HCEC 1CT (cell line): ENCODE data around the gene KPNA2.
"Not testable (repeated sequence)": the region's sequence is repeated elsewhere in the genome, so short reads cannot be mapped to it uniquely, and the experiment has no call there.

Source experiments
- DNase-seq: peaks from one replicate; pipeline ENCODE4 v3.0.0-alpha.2; 2017

Gene KPNA2

DNA sequence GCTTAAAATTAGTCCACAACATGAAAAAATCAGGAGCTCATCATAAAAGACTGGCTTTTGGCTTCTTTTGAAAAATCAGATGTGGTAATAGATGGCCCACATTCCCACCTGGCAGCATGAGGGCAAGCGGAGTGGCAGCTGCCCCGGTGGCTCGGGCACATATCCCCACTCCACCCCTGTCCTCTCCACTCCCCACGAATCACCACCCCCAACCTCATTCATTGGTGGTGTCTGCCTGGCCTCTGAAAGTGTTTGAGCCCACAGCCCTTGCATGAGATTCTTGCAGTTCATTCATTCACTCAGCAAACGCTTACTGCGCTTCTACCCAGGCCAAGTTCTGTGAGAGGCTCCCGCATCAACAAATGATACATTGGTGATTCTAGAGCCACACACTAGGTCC lies 29.8 kb downstream of the KPNA2 start:
- not testable (repeated sequence) for DNase-seq

DNA sequence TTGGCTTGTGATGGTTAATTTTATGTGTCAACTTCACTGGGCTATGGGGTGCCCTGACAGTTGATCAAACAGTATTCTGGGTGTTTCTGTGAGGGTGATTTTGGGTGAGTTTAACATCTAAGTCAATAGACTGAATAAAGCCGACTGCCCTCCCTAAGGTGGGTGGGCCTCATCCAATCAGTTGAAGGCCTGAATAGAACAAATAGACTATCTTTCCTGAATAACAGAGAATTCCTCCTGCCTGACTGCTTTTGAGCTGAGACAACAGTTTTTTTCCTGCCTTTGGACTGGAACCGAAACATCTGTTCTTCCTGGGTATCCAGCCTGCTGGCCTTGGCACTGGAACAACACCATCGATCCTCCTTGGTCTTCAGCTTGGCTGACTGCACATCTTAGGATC lies 33.0 kb downstream of the KPNA2 start:
- not testable (repeated sequence) for DNase-seq

DNA sequence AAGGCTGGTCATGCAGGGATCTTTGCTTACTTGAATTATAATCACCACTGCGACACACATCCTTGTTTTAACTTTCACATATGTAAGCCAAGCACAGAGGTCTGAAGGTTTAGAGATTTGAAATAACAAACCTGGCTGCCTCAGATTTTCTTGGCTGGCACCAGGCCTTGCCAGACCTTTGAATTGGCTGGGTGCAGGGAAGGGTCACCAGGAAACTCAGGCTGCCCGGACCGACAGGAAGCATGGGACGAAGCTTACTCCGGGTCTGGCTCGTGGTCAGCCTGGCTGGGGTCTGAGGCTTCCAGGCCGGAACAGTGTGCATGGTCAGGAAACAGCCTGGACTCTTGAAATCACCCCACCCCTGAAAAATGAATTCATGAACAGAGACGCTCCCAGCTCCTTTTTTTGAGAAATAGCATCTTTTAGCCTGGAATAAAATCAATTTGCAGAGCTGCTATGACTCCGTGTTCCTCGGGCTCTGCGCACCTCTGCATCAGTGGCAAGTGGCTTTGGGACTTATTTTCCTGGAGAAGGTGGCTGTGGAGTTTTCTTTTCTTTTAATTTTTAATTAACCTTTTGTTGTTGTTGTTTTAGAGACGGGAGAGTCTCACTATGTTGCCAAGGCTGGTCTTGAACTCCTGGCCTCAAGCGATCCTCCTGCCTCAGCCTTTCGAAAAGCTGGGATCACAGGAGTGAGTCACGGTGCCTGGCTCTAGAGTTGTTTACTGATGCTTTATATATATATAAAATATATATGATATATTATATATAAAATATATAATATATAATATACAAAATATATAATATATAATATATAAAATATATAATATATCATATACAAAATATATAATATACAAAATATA lies 35.3 kb downstream of the KPNA2 start:
- not testable (repeated sequence) for DNase-seq

DNA sequence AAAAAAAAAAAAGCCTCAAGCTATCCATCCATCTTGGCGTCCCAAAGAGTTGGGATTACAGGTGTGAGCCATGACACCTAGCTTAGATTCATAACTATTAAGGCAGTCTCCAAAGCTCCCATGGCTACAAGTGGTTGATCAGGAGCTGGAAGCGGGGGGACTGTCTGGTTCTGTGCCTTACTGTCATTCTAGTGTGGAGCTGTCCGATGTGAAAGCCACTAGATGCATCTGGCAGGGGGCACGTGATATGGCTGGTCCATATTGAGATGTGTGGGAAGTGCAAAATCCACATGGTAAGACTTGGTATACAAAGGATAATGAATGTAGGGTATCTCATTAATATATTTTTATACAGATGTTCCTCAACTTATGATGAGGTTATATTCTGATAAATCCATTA lies 38.7 kb downstream of the KPNA2 start:
- DNase-seq = no peak

DNA sequence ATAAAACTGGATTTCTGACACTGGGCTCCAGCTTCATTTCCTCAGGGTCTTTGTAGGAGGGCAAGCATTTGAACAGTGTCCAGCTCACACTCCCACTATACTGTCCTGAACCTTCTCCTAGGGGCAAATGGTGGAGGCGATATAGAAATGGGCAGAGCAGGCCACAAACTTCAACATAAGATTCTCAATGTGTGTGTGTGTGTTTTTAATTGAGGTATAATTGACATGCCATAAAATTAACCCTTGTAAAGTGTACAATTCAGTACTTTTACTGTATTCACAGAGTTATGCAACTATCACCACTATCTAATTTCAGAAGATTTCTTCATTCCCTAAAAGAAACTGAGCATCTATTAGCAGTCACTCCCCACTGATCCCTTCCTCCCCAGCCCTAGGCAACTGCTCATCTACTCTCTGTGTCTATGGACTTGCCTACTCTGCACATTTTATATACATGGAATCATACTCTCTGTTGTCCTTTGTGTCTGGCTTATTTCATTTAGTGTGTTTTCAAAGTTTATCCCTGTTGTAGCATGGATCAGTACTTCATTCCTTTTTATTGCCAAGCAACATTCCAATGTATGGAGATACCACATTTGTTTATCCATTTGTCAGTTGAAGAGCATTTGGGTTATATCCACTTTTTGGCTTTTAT lies 40.5 kb downstream of the KPNA2 start:
- DNase-seq = peak; percentile 67

DNA sequence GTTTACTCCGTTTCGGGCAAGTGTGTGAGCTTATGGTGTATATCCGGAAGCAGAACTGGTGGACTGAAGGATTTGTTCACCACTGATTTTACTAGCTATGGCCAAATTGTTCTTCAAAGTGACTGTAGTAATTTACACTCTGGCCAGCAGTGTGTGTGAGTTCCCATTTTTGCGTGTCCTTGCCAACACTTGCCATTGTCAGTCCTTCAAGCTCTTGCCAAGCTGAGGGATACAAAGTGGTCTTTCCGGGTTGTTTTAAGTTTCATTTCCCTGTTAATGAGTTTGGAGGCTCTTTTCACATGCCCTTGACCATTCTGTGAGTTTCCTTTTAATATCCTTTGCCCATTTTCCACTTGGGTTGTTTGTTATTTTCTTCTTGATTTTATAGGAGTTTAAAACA lies 42.0 kb downstream of the KPNA2 start:
- not testable (repeated sequence) for DNase-seq

DNA sequence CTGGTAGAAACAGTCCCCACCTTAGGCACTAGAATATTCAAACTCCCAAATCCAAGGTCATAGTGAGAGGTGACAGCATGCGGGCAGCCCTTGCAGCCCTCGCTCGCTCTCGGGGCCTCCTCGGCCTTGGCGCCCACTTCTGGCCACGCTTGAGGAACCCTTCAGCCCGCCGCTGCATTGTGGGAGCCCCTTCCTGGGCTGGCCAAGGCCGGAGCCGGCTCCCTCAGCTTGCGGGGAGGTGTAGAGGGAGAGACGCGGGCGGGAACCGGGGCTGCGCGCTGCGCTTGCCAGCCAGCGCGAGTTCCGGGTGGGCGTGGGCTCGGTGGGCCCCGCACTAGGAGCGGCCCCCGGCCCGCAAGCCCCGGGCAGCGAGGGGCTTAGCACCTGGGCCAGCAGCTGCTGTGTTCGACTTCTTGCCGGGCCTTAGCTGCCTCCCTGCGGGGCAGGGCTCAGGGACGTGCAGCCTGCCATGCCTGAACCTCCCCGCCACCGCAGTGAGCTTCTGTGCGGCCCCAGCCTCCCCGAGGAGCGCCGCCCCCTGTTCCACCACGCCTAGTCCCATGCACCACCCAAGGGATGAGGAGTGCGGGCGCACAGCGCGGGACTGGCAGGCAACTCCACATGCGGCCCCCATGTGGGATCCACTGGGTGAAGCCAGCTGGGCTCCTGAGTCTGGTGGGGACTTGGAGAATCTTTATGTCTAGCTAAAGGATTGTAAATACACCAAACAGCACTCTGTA lies 45.0 kb downstream of the KPNA2 start:
- DNase-seq = no peak

DNA sequence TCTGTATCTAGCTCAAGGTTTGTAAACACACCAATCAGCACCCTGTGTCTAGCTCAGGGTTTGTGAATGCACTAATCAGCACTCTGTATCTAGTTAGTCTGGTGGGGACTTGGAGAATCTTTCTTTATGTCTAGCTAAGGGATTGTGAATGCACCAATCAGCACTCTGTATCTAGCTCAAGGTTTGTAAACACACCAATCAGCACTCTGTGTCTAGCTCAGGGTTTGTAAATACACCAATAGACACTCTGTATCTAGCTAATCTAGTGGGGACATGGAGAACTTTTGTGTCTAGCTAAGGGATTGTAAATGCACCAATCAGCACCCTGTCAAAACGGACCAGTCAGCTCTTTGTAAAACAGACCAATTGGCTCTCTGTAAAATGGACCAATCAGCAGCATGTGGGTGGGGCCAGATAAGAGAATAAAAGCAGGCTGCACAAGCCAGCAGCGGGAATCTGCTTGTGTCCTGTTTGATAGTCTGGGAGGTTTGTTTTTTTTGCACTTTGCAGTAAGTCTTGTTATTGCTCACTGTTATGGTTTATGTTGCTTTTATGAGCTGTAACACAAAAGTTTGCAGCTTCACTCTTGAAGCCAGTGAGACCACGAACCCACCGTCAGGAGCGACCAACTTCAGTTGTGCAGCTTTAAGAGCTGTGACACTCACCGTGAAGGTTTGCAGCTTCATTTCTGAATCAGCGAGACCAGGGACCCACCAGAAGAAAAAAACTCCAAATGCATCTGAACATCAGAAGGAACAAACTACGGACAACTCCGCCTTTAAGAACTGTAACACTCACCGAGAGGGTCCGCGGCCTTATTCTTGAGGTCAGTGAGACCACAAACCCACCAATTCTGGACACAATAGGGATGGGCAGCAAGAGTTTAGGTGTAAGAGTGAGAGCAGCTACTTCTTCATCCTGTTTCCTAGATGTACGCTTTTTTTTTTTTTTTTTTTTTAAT lies 46.0 kb downstream of the KPNA2 start:
- not testable (repeated sequence) for DNase-seq

DNA sequence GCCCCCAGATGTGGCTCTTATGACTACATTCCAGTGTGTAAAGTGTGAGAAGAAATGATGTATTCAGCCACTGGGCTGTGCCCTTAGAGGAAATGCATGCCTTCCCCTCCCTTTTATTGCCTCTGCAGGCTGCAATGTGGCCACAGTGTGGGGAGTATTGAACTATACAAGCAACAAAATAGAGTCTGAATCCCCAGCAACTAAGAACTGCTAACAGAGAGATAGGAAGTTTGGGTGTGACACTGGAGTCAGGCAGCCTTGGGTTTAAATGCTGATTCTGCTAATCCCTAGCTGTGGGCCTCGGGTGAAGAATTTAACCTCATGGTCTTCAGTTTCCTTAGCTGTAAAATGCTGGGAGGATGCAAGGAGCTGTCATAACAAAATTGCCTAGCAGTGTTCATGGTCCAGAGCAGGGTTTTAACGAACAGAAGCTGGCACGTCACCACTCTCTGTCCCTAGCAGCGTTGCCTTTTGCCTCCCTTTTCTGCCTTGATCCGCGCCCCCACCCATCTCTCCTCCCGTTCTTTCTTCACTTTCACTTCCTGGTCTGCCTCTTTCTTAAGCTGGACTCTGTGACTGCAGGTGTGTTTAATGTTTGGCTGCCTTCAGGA lies 50.3 kb downstream of the KPNA2 start:
- no peak for DNase-seq

DNA sequence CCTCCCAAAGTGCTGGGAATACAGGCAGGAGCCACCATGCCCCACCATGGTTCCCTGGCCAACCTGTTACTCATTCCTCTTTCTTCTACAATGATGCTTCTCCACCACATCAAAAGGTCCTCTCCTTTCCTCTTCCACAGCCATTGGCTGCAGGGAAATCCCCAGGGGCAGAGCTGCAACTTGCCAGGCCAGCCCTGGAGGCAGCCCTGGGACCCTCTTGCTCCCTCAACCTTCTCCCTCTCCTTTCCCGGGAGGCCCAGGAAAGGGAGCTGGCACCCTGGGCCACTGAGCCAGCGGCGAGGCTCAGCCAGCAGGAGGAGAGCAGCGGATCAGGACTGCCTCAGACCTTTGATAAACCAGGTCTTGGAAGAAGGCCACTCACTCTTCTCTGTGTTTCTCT lies 51.1 kb downstream of the KPNA2 start:
- DNase-seq = not testable (repeated sequence)

DNA sequence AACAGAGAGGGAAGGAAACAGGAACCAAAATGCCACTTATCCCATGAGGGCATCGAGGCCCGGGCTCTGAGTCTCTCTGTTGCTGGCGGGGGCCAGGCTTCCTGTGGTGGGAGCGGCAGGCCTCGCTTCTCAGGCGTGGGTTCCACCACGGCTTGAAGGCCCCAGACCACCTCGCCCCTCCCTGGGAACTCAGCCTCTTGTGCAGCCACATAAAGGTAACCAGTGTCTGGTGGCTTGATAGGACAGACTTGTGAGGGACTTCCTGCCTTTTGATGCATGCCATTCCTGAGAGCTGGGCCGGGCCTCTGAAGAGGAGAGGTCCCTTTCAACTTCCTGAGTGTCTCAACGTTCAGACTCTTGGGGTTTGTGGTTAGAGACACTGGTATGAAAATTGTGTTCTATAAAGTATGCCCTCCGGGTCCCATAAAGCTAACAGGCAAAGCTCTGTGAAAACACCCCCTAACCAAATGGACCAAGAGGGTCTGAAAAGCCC lies 51.6 kb downstream of the KPNA2 start:
- DNase-seq = not testable (repeated sequence)

DNA sequence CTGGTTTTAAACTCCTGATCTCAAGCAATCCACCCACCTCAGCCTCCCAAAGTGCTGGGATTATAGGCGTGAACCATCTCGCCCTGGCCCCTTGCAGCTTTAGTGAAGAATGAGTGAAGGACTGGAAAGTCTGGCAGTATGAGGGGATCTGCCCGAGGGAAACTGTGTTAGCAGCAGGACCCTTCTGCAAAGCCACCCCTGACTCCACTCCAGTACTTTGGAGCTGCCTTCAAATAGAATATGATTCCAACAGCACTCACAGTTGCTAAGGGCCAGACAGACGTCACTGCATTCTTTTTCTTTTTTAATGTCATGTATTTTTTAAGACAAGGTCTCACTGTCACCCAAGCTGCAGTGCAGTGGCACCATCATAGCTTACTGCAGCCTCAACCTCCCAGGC lies 52.3 kb downstream of the KPNA2 start:
- DNase-seq = no peak

DNA sequence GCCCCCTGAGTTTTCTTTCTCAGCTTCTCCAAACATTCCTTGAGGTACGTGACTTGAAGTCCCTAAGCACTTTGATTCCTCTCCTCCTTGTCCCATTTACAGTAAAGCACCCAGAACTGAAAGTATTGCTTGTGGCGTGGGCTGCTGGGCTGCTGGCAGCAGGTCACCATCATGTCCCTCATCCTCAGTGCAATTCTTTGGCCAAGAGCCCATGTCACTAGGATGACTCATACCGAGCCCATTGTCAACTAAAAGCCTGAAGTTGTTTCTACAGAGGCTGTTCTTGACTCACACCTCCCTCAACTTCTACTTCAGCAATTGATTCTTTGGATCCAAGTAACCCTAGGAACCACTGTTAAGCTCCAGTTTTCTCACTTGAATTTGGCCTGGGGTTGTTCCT lies 54.3 kb downstream of the KPNA2 start:
- no peak for DNase-seq

DNA sequence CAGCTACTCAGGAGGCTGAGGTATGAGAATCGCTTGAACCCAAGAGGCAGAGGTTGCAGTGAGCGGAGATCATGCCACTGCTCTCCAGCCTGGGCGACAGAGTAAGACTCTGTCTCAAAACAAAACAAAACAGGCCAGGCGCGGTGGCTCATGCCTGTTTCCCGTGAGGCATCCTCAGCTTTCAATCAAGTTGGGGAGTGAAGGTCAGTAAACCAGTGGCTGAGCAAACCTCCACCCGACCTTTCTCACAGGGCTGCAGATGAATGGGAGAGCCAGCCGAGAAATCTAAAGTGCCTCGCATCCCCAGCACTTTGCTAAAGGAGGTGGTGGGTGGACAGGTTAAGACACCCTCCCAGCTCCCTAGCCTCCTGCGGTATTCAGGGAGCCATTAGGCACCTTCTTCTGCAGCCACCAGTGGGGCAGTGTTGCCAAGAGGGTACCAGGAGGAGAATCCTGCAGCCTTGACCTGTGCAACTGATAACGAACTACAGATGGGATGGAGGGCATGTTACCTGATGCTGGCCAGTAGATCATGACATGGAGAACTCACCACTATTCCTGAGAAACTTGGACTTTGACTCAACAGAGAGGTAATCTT lies 59.0 kb downstream of the KPNA2 start:
- DNase-seq = no peak

DNA sequence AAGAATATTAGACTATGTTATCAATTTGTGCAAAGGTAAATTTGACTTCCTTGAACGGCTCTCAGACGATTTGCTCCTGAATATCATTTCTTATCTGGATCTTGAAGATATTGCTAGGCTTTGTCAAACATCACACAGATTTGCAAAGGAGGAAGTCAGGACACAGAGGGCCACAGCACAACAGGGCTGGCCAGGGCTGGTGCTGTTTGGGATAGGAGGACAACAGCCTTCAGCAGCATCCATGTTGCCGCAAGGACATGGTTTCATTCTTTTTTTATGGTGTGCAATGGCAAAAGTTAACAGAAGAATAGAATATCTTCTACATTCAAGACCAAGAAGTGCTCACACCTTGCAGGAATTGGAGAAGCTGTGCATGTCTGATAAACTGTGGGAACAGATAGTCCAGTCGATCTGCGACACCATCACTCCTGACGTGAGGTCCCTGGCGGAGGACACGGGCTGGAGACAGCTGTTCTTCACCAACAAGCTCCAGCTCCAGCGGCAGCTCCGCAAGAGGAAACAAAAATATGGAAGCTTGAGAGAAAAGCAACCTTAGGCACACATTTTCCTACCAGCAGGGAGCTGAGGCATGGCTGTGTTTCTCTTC lies 59.8 kb downstream of the KPNA2 start:
- DNase-seq = no peak

DNA sequence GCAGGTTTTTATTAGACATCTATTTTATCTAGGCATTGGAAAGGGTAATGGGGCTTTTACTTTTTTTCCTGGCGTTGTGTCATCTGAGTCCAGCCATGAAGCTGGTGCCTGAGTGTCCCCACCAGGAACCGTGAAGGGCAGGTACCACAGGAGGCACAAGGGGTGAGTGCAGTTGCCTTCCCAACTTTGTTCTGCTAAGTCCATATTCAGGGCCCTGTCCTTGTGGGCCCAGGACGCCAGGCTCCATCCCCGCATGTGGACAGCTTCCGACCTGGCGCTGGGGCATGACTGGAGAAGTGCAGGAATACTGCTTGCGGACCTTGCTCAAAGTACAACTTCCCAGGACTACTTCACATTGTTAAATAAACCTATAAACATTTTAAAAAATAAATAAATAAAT lies 60.6 kb downstream of the KPNA2 start:
- DNase-seq = no peak
